ENCODE results near the gene ADAMTS14. TPM values are rescaled to one million over a fixed set of nuclear protein-coding genes. Genes with fewer than 3 reads are reported as not detected.

ADAMTS14 gene
- total RNA-seq, 2 experiments from 2014 or later = not detected

DNA sequence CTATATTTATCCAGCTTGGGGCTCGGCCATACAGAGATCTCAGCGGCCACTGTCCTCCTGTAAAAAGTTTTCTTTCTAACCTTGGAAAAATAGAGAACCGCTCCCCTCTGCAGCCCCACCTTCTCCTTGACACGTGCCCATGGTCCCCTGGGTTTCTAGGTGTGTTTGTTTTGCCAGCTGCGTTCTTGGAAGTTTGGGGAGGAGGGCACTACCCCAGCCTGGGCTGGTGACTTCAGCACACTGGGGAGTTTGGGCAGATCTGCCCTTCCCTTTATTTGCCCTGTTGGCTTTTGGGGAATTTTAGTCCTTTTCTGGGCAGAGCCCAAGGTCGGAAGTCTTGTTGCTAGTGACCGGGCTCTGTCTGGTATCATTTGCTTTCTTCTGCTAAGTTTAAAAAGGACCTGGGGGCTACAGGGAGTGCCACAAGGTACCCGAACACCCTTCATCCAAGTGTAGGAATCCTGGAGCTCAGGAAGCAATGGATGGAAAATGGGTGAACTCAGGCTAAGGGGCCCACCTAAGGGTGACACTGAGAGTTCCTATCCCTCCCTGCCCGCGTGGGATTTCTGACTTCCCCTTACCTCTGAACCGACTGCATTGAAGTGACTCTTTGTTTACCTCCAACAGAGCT lies 1.7 kb downstream of the ADAMTS14 start:
- Mint-ChIP-seq H3K27me3 (peaks cover 50% of the 10 kb centered on the region), H3K9me3 (no peaks in the 10 kb centered on the region), H3K4me3 (no peak overlapping the region), H3K4me1 (peaks cover 13% of the 10 kb centered on the region), H3K27ac (no peak overlapping the region), H3K36me3 (no peaks in the 10 kb centered on the region)
- ATAC-seq (ENCODE audit: low read depth) (no peak), DNase-seq (no peak)
- POLR2A ChIA-PET = no interaction called here

DNA sequence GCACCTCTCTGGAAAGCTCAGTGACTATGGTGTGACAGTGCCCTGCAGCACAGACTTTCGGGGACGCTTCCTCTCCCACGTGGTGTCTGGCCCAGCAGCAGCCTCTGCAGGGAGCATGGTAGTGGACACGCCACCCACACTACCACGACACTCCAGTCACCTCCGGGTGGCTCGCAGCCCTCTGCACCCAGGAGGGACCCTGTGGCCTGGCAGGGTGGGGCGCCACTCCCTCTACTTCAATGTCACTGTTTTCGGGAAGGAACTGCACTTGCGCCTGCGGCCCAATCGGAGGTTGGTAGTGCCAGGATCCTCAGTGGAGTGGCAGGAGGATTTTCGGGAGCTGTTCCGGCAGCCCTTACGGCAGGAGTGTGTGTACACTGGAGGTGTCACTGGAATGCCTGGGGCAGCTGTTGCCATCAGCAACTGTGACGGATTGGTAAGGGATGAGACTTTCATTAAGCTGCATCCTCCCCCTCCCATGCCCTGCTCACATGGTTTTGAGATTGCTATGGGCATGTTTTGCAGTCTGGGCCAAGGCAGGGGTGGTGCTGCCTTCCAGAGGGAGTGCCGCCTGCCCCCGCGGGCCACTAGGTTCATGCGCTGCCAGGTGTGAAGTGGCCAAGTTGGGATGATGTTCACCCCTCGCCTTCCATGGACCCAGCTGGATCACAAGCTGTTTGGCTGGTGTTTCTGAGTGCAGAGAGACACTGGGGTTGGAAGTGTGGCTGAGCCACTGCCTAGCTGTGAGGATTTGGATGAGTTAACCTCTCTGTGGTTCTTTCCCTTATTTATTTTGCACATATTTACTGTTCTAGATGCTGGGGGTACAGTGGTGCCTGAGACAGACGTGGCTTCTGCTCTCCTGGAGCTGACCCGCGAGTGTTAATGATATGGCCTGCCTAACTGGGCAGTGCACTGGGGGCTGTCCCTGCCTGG lies 2.5 kb downstream of the ADAMTS14 start:
- Mint-ChIP-seq H3K9me3 (no peaks in the 10 kb centered on the region), H3K27ac (no peak overlapping the region), H3K27me3 (peaks cover 45% of the 10 kb centered on the region), H3K36me3 (no peaks in the 10 kb centered on the region), H3K4me1 (peaks cover 13% of the 10 kb centered on the region), H3K4me3 (no peak overlapping the region)
- POLR2A ChIA-PET = no interaction called here
- no peak for DNase-seq
- no peak for ATAC-seq (ENCODE audit: low read depth)

DNA sequence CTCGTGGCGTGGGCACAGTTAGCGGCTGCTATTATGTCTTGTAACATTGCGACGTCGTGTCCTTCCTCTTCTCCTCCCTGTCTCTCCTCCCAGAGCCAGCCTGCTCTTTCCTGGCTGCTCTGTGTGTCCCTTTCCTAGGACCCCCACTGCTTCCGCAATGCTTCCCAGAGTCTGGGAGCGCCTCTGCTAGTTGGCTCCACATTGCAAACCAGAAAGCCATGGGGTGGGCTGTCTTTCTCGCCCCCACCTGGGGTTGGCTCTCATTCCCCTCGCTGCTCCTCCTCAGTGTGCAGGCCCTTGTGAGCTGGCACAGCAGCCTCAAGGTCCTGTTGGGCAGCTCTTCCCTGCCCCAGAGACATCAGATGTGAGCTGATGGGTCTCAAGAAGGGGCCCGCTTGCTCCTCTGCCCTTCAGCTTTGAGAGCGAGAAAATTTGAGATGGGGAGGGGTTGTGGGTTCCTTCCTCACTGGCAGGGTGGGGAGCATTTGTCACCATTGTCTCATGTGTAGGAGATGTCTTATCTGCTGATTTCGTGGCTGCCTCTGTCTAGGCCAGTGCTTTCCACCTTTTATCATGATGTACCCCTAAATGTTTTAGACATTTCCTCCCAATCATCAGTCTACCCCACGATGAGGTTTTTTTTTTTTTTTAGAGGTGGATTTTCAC lies 3.3 kb downstream of the ADAMTS14 start:
- Mint-ChIP-seq H3K27ac (no peak overlapping the region), H3K4me1 (peaks cover 13% of the 10 kb centered on the region), H3K36me3 (no peaks in the 10 kb centered on the region), H3K9me3 (no peaks in the 10 kb centered on the region), H3K27me3 (peaks cover 40% of the 10 kb centered on the region), H3K4me3 (no peak overlapping the region)
- POLR2A ChIA-PET = no interaction called here
- no peak for DNase-seq
- no peak for ATAC-seq (ENCODE audit: low read depth)

DNA sequence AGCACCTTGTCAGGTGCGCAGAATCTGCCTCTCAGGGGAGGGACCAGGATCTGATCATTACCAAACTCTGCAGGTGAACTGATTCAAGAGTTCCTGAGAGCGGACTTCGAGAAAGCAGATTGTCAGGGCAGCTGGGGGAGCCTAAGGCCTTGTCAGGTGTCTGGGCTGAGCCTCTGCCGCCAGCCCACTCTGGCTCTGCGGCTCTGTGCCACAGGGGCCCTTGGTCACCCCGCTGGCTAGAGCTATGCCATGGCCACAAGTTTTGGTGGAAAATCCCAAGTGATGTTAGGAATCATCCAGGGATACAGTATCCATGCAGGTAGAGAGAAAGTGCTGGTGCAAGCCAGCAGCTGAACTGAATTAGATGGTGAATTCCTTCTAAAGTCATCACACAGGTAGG lies 4.2 kb downstream of the ADAMTS14 start:
- H3K27me3 Mint-ChIP-seq = peaks cover 31% of the 10 kb centered on the region
- H3K36me3 Mint-ChIP-seq = no peaks in the 10 kb centered on the region
- POLR2A ChIA-PET = no interaction called here
- no peak overlapping the region for H3K27ac Mint-ChIP-seq
- H3K4me3 Mint-ChIP-seq = no peak overlapping the region
- DNase-seq (no peak), ATAC-seq (ENCODE audit: low read depth) (no peak)
- peaks cover 16% of the 10 kb centered on the region for H3K4me1 Mint-ChIP-seq
- no peaks in the 10 kb centered on the region for H3K9me3 Mint-ChIP-seq

DNA sequence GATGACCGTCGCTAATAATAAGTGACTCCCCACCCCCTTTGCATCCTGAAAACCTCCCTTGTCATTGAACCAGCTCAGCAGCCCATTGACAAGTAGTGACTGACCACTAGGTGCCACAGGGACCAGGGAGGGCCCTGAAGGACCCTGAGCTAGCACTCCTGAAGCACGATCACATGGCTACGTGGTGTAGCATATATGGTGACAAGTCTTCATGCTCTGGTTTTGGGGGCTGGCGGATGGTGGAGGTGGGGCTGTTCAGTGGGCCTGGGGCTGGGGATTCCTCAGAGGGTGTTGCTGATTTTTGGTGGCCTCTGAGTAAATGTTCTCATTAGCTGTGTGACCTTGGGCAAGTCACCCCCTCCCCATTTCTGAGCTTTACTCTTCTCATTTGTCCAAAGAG lies 4.7 kb downstream of the ADAMTS14 start:
- POLR2A ChIA-PET = no interaction called here
- Mint-ChIP-seq H3K4me3 (no peak overlapping the region), H3K36me3 (no peaks in the 10 kb centered on the region), H3K27ac (no peak overlapping the region), H3K9me3 (no peaks in the 10 kb centered on the region), H3K27me3 (peaks cover 26% of the 10 kb centered on the region), H3K4me1 (peaks cover 14% of the 10 kb centered on the region)
- no peak for ATAC-seq (ENCODE audit: low read depth)
- no peak for DNase-seq

DNA sequence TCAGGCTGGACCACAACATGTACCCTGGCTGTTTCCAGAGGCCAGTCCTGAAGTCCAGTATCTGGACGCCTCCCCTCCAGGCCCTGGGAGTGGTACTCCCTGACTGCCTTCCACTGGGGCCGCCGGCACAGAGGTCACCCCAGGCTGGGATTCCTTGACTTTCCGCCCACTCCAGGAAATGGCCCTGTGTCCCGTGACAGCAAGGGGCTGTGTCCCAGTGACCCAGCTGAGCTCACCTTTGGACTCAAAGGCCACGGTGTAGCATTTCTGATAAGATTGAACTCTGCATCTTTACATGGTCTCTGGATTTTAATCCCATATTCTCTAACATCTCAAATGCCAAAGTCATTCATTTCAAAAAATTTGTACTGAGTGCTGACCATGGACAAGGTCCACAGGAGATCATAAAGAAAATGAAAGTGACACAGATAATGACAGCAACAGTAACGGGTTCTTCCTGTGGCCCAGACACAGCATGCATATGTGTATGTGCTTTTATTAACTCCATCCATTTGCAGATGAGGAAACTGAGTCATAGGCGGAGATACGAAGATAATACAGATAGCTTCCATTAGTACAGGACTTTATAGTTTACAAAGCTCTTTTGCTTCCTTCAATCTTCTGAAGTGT lies 5.4 kb downstream of the ADAMTS14 start:
- POLR2A ChIA-PET = no interaction called here
- Mint-ChIP-seq H3K9me3 (no peaks in the 10 kb centered on the region), H3K4me1 (peaks cover 15% of the 10 kb centered on the region), H3K27me3 (peaks cover 26% of the 10 kb centered on the region), H3K27ac (no peak overlapping the region), H3K4me3 (no peak overlapping the region), H3K36me3 (no peaks in the 10 kb centered on the region)
- no peak for DNase-seq
- no peak for ATAC-seq (ENCODE audit: low read depth)

DNA sequence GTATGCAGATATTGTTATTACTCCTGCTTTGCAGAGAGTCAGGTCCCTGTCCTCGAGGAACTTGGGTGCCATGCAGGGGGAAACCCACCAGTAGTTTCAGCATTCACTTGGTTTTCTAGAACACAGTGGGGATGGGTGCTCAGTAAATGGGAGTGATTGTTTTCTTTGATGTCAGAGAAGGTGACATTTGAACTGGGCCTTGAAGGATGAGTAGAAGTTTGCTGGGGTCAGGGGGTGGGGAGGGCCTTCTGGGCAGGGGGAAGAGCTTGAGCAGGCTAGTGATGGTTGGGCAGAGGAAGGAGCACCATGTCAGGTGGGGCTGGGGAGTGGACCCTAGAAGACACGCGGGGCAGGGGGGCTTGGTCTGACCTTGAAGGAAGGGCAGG lies 5.9 kb downstream of the ADAMTS14 start:
- no peak for DNase-seq
- Mint-ChIP-seq H3K4me3 (no peak overlapping the region), H3K27ac (no peak overlapping the region), H3K36me3 (no peaks in the 10 kb centered on the region), H3K27me3 (peaks cover 22% of the 10 kb centered on the region), H3K4me1 (peaks cover 11% of the 10 kb centered on the region), H3K9me3 (no peaks in the 10 kb centered on the region)
- POLR2A ChIA-PET = no interaction called here
- no peak for ATAC-seq (ENCODE audit: low read depth)

DNA sequence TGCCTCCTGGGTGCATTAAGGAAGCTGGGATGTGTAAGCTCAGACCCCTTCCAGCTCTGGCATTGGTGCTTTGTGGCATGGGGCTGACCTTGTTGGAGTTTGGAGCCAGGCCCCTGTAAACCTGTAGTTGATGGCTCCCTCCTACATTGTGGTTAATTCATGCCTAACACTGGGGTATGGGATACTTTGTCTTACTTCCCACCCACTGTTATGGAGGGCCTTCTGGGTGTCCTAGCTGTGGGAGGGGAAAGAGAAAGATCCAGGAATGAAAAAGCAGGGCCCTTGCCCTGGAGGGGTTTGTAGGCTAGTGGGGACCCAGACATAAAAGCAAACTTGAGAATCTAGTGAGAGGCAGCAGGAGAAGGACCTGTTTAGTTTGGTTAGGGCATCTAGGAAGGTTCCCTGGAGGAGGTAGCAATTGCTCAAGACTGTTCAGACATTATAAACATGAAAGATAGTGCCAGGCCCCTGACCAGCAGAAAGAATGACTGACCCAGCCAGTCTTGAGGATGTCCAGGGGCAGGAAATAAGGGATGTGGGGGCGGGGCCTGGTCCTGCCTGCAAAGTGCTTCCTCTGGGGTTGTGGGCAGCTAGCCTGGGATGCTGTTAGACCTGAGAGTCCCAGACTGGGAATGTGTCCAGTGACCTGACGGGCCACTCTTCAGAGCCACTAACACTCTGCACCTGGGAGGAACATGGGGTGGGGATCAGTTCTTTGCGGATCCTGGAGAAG lies 6.6 kb downstream of the ADAMTS14 start:
- DNase-seq = no peak
- no peak overlapping the region for H3K27ac Mint-ChIP-seq
- H3K36me3 Mint-ChIP-seq = no peaks in the 10 kb centered on the region
- H3K4me1 Mint-ChIP-seq = peaks cover 9% of the 10 kb centered on the region
- ATAC-seq (ENCODE audit: low read depth) = no peak
- no peaks in the 10 kb centered on the region for H3K9me3 Mint-ChIP-seq
- no peak overlapping the region for H3K4me3 Mint-ChIP-seq
- peaks cover 15% of the 10 kb centered on the region for H3K27me3 Mint-ChIP-seq
- POLR2A ChIA-PET = no interaction called here

DNA sequence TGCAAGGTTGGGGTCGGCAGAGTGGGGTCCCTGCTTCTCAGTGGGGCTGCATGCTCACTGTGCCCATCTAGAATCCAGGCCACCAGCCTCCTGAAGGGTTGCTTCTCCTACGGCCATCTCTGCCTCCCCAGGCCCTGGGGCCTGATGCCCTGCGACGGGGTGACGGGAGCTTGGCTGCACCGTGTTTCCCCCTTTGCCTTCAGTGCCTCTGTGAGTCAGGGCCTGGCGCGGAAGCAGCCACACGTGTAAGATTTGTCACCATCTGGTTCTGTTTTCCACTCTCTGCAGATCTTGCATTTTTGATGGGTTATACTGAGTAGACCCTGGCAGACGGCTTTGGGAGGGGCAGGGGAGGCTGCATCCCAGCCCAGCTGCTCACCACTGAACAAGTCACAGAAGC lies 7.2 kb downstream of the ADAMTS14 start:
- peaks cover 9% of the 10 kb centered on the region for H3K4me1 Mint-ChIP-seq
- peaks cover 9% of the 10 kb centered on the region for H3K27me3 Mint-ChIP-seq
- no peak overlapping the region for H3K4me3 Mint-ChIP-seq
- H3K9me3 Mint-ChIP-seq = no peaks in the 10 kb centered on the region
- DNase-seq = no peak
- ATAC-seq (ENCODE audit: low read depth) = no peak
- H3K27ac Mint-ChIP-seq = no peak overlapping the region
- POLR2A ChIA-PET = no interaction called here
- H3K36me3 Mint-ChIP-seq = no peaks in the 10 kb centered on the region

DNA sequence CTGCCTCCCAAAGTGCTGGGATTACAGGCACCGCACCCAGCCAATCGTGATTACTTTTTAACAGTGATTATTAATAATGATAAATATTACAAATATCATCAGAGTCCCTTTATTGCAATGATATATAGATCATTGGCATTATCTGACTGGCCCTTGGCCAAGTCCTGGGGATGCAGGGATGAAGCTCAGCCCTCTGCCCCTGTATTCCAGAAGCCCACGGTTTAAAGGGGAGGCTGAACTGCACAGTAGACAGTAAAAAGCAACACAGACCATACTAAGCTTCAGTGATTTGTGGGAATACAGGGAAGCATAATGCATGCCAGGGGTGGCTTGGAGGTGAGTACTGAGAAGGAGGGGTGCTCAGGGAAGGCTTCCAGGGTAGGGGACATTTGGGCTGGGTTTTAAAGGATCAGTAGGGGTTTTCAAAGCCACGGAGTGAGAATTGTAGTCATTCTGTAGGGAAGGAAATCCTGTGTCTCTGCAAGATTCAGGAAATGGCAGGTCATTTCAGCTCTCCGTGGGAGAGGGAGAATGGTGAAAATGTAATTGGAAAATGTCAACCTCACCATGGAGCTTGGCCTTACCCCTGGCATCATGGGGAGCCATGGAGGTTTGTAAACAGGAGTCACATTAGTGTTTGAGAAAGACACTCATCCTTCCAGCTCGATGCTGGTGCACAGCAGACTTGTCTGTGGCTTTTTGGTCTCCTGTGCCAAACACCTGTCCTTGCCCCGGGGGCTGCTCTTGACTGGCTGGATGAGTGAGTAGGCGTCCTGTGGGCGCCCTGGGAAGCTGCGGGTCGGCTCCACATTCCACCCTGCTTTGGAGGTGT lies 8.8 kb downstream of the ADAMTS14 start:
- H3K9me3 Mint-ChIP-seq = no peaks in the 10 kb centered on the region
- H3K4me3 Mint-ChIP-seq = no peak overlapping the region
- DNase-seq = no peak
- no peak for ATAC-seq (ENCODE audit: low read depth)
- no peak overlapping the region for H3K27ac Mint-ChIP-seq
- POLR2A ChIA-PET = no interaction called here
- peaks cover 9% of the 10 kb centered on the region for H3K4me1 Mint-ChIP-seq
- no peaks in the 10 kb centered on the region for H3K27me3 Mint-ChIP-seq
- H3K36me3 Mint-ChIP-seq = no peaks in the 10 kb centered on the region

DNA sequence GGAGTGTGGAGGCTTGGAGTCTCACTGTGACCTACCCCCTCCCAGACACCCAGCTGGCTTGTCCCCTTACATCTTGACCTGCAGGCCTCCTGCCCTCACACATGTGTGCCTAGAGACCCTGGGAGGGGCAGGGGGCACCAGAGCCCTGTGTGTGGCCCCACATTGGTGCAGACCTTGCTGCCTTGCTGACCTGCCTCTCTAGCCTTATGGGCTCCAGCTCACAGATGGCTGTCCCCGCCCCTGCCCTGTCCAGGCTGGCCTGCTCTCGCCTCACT lies 9.4 kb downstream of the ADAMTS14 start:
- peak overlapping the region; percentile 47 for H3K27ac Mint-ChIP-seq
- POLR2A ChIA-PET = no interaction called here

DNA sequence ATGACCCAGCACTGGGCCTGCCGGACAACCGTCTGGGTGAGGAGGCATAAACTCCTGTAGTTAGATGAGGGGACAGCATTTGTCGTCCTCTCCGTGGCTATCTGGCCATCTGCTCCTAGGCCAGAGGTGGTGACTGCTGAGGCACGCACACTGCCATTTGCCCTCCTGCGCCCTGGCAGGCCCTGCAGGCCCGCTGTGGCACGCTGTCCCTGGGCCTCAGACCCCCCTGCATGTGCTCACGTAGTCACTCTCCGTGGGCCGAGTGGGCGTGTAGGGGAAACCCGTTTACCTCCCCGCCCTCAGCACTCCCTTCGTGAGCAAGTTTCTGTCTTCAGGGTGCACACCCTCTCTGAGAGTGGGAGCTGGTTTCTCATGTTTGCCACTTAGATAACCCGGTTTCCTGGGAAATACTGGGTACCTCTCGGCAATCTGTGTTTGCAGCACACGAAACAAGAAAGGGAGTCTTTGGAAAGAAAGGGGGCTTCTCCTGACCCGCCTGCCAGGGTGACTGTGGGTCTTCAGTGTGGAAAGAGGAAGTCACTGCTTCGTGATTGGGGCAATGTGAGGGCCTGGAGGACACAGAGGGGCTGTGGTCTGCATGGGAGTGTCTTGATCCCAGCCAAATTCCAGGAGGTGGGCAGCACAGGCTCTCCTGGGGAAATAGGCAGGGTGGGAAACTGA lies 10.8 kb downstream of the ADAMTS14 start:
- POLR2A ChIA-PET = no interaction called here
- no peaks in the 10 kb centered on the region for H3K36me3 Mint-ChIP-seq
- peaks cover 9% of the 10 kb centered on the region for H3K4me1 Mint-ChIP-seq
- H3K27ac Mint-ChIP-seq = no peak overlapping the region
- no peak overlapping the region for H3K4me3 Mint-ChIP-seq
- ATAC-seq (ENCODE audit: low read depth) (no peak), DNase-seq (no peak)
- no peaks in the 10 kb centered on the region for H3K27me3 Mint-ChIP-seq
- no peaks in the 10 kb centered on the region for H3K9me3 Mint-ChIP-seq

More for the DNA sequence above, 9.4 kb downstream of the ADAMTS14 start:
- ATAC-seq (ENCODE audit: low read depth) = no peak
- no peak for DNase-seq
- Mint-ChIP-seq H3K27me3 (no peaks in the 10 kb centered on the region), H3K4me1 (peaks cover 9% of the 10 kb centered on the region), H3K4me3 (no peak overlapping the region), H3K36me3 (no peaks in the 10 kb centered on the region), H3K9me3 (no peaks in the 10 kb centered on the region)
